ENCODE results near the gene PLXNA1. TPM values are rescaled to one million over a fixed set of nuclear protein-coding genes. Genes with fewer than 3 reads are reported as not detected.

PLXNA1 gene
- total RNA-seq, 1 experiment from 2014 or later: 80.6 TPM

DNA sequence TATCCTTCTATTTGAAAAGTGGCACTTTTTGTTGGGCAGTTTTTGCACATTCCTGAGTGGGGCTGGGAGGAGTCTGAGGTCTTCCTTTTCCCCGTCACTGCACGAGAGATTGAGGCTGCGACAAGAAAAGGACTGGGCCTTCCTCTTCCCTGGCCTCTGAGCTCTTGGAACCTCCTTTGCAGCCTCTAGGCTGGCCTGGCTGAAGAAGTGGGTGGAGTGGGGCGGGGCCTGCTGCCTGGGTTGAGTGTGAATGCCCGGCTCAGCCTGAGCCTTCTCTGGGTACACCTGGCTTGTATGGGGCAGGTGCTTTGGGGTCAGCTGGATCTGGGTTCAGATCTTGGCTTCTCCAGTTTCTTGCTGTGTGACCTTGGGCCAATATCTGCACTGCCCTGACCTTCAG lies 43.1 kb downstream of the PLXNA1 start:
- BruUV-seq (replicated peaks): no TSS peak
- Histone ChIP-seq H3K36me3 (ENCODE audit: control insufficient read depth, insufficient read depth, low read length) (no peaks in the 10 kb centered on the region), H3K27ac (ENCODE audit: low read length) (no peak overlapping the region), H3K4me1 (ENCODE audit: control insufficient read depth, insufficient read depth, low read length) (no peaks in the 10 kb centered on the region), H3K9me3 (ENCODE audit: control insufficient read depth, insufficient read depth, low read depth, low read length) (no peaks in the 10 kb centered on the region), H3K27me3 (ENCODE audit: control insufficient read depth, insufficient read depth, low read length) (no peaks in the 10 kb centered on the region), H3K4me3 (ENCODE audit: low read depth in 2 of 2, low read length in 2 of 2) (no peak overlapping the region)
- TF ChIP-seq, protein P1, sequence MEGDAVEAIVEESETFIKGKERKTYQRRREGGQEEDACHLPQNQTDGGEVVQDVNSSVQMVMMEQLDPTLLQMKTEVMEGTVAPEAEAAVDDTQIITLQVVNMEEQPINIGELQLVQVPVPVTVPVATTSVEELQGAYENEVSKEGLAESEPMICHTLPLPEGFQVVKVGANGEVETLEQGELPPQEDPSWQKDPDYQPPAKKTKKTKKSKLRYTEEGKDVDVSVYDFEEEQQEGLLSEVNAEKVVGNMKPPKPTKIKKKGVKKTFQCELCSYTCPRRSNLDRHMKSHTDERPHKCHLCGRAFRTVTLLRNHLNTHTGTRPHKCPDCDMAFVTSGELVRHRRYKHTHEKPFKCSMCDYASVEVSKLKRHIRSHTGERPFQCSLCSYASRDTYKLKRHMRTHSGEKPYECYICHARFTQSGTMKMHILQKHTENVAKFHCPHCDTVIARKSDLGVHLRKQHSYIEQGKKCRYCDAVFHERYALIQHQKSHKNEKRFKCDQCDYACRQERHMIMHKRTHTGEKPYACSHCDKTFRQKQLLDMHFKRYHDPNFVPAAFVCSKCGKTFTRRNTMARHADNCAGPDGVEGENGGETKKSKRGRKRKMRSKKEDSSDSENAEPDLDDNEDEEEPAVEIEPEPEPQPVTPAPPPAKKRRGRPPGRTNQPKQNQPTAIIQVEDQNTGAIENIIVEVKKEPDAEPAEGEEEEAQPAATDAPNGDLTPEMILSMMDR (IDR thresholded peaks at IDR 0.05): no peak
- no peak for TF ChIP-seq POLR2AphosphoS5 (IDR thresholded peaks at IDR 0.05; ENCODE audit: low read depth, low read length)
- no peak for TF ChIP-seq TCF7L2 (IDR thresholded peaks at IDR 0.05; ENCODE audit: low read depth, low read length)
- TF ChIP-seq, protein P2, sequence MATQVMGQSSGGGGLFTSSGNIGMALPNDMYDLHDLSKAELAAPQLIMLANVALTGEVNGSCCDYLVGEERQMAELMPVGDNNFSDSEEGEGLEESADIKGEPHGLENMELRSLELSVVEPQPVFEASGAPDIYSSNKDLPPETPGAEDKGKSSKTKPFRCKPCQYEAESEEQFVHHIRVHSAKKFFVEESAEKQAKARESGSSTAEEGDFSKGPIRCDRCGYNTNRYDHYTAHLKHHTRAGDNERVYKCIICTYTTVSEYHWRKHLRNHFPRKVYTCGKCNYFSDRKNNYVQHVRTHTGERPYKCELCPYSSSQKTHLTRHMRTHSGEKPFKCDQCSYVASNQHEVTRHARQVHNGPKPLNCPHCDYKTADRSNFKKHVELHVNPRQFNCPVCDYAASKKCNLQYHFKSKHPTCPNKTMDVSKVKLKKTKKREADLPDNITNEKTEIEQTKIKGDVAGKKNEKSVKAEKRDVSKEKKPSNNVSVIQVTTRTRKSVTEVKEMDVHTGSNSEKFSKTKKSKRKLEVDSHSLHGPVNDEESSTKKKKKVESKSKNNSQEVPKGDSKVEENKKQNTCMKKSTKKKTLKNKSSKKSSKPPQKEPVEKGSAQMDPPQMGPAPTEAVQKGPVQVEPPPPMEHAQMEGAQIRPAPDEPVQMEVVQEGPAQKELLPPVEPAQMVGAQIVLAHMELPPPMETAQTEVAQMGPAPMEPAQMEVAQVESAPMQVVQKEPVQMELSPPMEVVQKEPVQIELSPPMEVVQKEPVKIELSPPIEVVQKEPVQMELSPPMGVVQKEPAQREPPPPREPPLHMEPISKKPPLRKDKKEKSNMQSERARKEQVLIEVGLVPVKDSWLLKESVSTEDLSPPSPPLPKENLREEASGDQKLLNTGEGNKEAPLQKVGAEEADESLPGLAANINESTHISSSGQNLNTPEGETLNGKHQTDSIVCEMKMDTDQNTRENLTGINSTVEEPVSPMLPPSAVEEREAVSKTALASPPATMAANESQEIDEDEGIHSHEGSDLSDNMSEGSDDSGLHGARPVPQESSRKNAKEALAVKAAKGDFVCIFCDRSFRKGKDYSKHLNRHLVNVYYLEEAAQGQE (IDR thresholded peaks at IDR 0.05; ENCODE audit: insufficient read depth in 1 of 2, low read depth in 2 of 2, low read length in 1 of 2): no peak
- TF ChIP-seq SIN3A (IDR thresholded peaks at IDR 0.05; ENCODE audit: borderline replicate concordance, insufficient read depth, low read depth, low read length): no peak
- ChIA-PET CTCF (no interaction called here), POLR2A (no interaction called here)
- in situ Hi-C loops (cut with HindIII; ENCODE audit: low pct_unique_long_range_greater_than_20kb, low sequenced_read_pairs) (no loop called here), intact Hi-C loops (cut with micrococcal nuclease; ENCODE audit: unreplicated experiment) (no loop called here)
- ATAC-seq: no peak
- DNase-seq (ENCODE audit: low read depth, low spot score): no peak

DNA sequence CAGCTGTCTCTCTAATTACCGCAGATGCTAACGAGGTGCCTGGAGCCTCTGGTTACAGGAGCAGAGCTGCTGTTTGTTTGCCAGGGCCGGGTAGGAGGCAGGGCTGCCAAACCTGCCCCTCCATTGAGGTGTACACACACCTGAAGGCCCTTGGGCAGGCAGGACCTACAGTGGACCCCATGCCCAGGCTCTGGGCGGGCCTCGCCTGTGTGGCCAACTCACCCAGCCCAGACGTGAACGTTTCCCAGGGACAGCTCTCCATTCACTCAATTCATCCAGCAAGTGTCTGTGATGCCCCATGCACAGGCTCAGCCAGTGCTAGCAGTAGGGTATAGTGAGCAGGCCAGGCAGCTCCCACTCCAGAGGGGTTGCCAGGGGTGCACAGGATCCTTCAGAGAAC lies 43.7 kb downstream of the PLXNA1 start:
- no TSS peak for BruUV-seq (replicated peaks)
- H3K4me3 ChIP-seq (ENCODE audit: low read depth in 2 of 2, low read length in 2 of 2): no peak overlapping the region
- H3K9me3 ChIP-seq (ENCODE audit: control insufficient read depth, insufficient read depth, low read depth, low read length): no peaks in the 10 kb centered on the region
- DNase-seq (ENCODE audit: low read depth, low spot score) (no peak), ATAC-seq (no peak)
- TF ChIP-seq, protein P2 (IDR thresholded peaks at IDR 0.05; ENCODE audit: insufficient read depth in 1 of 2, low read depth in 2 of 2, low read length in 1 of 2): no peak
- TF ChIP-seq, protein P1 (IDR thresholded peaks at IDR 0.05): no peak
- TF ChIP-seq SIN3A (IDR thresholded peaks at IDR 0.05; ENCODE audit: borderline replicate concordance, insufficient read depth, low read depth, low read length): no peak
- ChIA-PET POLR2A (no interaction called here), CTCF (no interaction called here)
- in situ Hi-C loops (cut with HindIII; ENCODE audit: low pct_unique_long_range_greater_than_20kb, low sequenced_read_pairs): no loop called here
- H3K4me1 ChIP-seq (ENCODE audit: control insufficient read depth, insufficient read depth, low read length): no peaks in the 10 kb centered on the region
- intact Hi-C loops (cut with micrococcal nuclease; ENCODE audit: unreplicated experiment): no loop called here
- no peaks in the 10 kb centered on the region for H3K36me3 ChIP-seq (ENCODE audit: control insufficient read depth, insufficient read depth, low read length)
- H3K27me3 ChIP-seq (ENCODE audit: control insufficient read depth, insufficient read depth, low read length): no peaks in the 10 kb centered on the region
- no peak overlapping the region for H3K27ac ChIP-seq (ENCODE audit: low read length)

All from Panc1 (cell line).